ENCODE measurements around the gene MPPED2.

DNA sequence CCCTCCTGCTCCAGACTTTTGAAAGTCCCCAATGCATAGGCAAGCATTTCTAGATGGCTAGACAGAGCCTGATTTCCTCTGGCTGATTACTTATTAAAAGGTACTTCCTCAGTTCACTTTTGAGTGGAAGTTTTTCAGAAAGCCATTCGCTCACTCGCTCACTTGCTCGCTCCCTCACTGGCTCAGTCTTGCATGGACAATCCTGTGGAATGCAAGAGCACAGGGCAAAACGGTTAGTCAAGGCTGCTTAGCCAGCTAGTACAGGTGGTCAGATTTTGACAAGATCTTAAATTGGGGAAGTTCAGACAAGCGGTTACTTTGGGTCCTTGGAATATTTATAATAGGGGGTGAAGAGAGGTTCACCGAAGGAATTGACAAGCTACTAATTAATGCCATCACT, 162.3 kb downstream of the MPPED2 start:
- no peak for TF ChIP-seq CTCF (IDR thresholded peaks at IDR 0.05; ENCODE audit: insufficient read depth, low read depth, low read length)
- no peak for TF ChIP-seq EZH2 (IDR thresholded peaks at IDR 0.05; ENCODE audit: insufficient read depth, low read length)
